ENCODE data around the gene PLEKHA7. TPM values are rescaled to one million over a fixed set of nuclear protein-coding genes. Genes with fewer than 3 reads are reported as not detected.

Gene PLEKHA7
- total and polyA plus RNA-seq, 2 experiments from 2014 or later, result 0.43 TPM; not detected in 1

GRCh38 chr11:16763746-16764145 lies 250.5 kb downstream of the PLEKHA7 start:
- TF ChIP-seq EZH2 (IDR thresholded peaks at IDR 0.05; ENCODE audit: insufficient read depth, poor library complexity, severe bottlenecking), result no peak
- TF ChIP-seq EZH2phosphoT487 (IDR thresholded peaks at IDR 0.05; ENCODE audit: insufficient read depth, low read depth), result no peak
- Histone ChIP-seq H3K4me2 (ENCODE audit: unreplicated experiment) (no peak overlapping the region), H3K9ac (no peak overlapping the region), H3K9me2 (ENCODE audit: insufficient read depth) (no peaks in the 10 kb centered on the region), H3K79me2 (ENCODE audit: insufficient read depth) (no peaks in the 10 kb centered on the region), H2AFZ (no peak overlapping the region), H3K36me3 (ENCODE audit: low read depth) (no peaks in the 10 kb centered on the region), H3K27me3 (replicated peaks; ENCODE audit: insufficient read depth) (0 out of 2 replicates have a peak, but pooled peaks cover 14% of the 10 kb centered on the region), H3K4me3 (no peak overlapping the region), H3F3A (ENCODE audit: insufficient read depth) (no peaks in the 10 kb centered on the region; the same call in 1 of the 2 replicates), H3K9me3 (ENCODE audit: low read depth) (no peaks in the 10 kb centered on the region), H3K27ac (no peak overlapping the region), H4K20me1 (ENCODE audit: insufficient read depth) (no peaks in the 10 kb centered on the region), H3K4me1 (ENCODE audit: insufficient read depth) (no peaks in the 10 kb centered on the region; the same call in 1 of the 2 replicates)
- WGBS, 2 experiments (ENCODE audit: low coverage in 1 of 2, low lambda C conversion rate in 2 of 2, missing lambda C conversion rate in 2 of 2), result 94 to 100% methylated on average over 1 of the region's 1 CpG
- no peak for DNase-seq
- in situ Hi-C loops (cut with MboI), result no loop called here

DNA sequence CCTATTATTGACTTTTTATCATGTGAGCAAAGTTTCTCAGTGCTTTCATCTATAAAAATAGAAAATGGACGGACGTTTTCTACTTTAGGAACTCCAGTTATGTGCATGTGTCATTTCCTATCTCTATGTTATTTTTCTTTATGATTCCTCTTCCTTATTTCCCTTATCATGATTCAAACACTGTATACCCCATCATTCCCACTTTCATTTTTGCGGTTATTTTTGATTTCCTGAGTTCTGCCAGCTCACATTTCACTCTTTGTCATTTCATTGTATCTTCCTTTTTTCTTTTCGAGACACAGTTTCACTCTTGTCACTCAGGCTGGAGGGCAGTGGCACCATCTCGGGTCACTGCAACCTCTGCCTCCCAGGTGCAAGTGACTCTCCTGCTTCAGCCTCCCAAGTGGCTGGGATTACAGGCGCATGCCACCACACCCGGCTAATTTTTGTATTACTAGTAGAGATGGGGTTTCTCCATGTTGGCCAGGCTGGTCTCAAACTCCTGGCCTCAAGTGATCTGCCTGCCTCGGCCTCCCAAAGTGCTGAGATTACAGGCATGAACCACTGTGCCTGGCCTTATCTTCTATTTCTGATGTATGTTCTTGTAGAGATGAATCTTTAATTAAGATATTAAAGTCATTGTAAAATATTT lies 254.2 kb downstream of the PLEKHA7 start:
- H3K4me1 ChIP-seq (ENCODE audit: insufficient read depth), result no peaks in the 10 kb centered on the region; the same call in 1 of the 2 replicates
- H3K79me2 ChIP-seq (ENCODE audit: insufficient read depth), result no peaks in the 10 kb centered on the region
- no peak overlapping the region for H3K4me3 ChIP-seq
- peaks cover 22% of the 10 kb centered on the region for H3K36me3 ChIP-seq (ENCODE audit: low read depth)
- TF ChIP-seq EZH2 (IDR thresholded peaks at IDR 0.05; ENCODE audit: insufficient read depth, poor library complexity, severe bottlenecking) (no peak), EZH2phosphoT487 (IDR thresholded peaks at IDR 0.05; ENCODE audit: insufficient read depth, low read depth) (no peak)
- no peak for DNase-seq
- in situ Hi-C loops (cut with MboI), result no loop called here
- no peak overlapping the region for H3K27ac ChIP-seq
- H3K27me3 ChIP-seq (replicated peaks; ENCODE audit: insufficient read depth), result no peaks in the 10 kb centered on the region
- H3K4me2 ChIP-seq (ENCODE audit: unreplicated experiment), result no peak overlapping the region
- H3F3A ChIP-seq (ENCODE audit: insufficient read depth), result peaks cover 17% of the 10 kb centered on the region
- no peaks in the 10 kb centered on the region for H3K9me3 ChIP-seq (ENCODE audit: low read depth)
- WGBS, 2 experiments (ENCODE audit: low coverage in 1 of 2, low lambda C conversion rate in 2 of 2, missing lambda C conversion rate in 2 of 2), result 84 to 85% methylated on average over 8 of the region's 8 CpGs
- no peaks in the 10 kb centered on the region for H4K20me1 ChIP-seq (ENCODE audit: insufficient read depth)
- H2AFZ ChIP-seq, result no peak overlapping the region
- H3K9ac ChIP-seq, result no peak overlapping the region
- no peaks in the 10 kb centered on the region for H3K9me2 ChIP-seq (ENCODE audit: insufficient read depth)

DNA sequence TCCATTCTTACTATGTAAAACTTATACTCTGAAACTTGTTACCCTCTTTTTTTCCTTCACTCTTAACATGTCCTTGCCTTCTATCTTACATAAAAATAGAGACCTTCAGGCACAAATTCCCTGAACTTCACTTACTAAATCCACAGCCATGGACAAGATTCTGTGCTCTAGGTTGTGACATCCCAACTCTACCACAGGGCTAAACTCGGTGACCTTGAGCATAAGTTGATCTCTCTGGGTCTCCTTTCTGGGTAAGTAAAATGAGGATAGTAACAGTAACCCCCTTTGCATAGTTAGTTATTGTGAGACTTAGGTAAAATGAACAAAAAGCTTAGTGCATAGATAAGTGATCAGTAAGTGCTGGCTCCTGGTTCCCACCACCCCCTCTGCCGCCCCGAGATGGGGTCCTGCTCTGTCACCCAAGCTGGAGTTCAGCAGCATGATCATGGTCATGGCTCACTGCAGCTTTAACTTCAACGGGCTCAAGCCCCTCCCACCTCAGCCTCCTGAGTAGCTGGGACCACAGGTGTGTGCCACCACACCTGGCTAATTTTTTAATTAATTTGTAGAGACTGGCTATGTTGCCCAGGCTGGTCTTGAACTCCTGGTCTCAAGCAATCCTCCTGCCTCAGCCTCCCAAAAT lies 255.7 kb downstream of the PLEKHA7 start:
- TF ChIP-seq EZH2 (IDR thresholded peaks at IDR 0.05; ENCODE audit: insufficient read depth, poor library complexity, severe bottlenecking) (no peak), EZH2phosphoT487 (IDR thresholded peaks at IDR 0.05; ENCODE audit: insufficient read depth, low read depth) (no peak)
- no peaks in the 10 kb centered on the region for H4K20me1 ChIP-seq (ENCODE audit: insufficient read depth)
- H3F3A ChIP-seq (ENCODE audit: insufficient read depth), result peaks cover 22% of the 10 kb centered on the region
- no peak for DNase-seq
- no peak overlapping the region for H3K9ac ChIP-seq
- no peaks in the 10 kb centered on the region; the same call in 1 of the 2 replicates for H3K4me1 ChIP-seq (ENCODE audit: insufficient read depth)
- in situ Hi-C loops (cut with MboI), result no loop called here
- 95 to 97% methylated on average over 4 of the region's 4 CpGs for WGBS, 2 experiments (ENCODE audit: low coverage in 1 of 2, low lambda C conversion rate in 2 of 2, missing lambda C conversion rate in 2 of 2)
- peaks cover 35% of the 10 kb centered on the region for H3K36me3 ChIP-seq (ENCODE audit: low read depth)
- no peaks in the 10 kb centered on the region for H3K27me3 ChIP-seq (replicated peaks; ENCODE audit: insufficient read depth)
- H3K4me2 ChIP-seq (ENCODE audit: unreplicated experiment), result no peak overlapping the region
- H3K9me2 ChIP-seq (ENCODE audit: insufficient read depth), result no peaks in the 10 kb centered on the region
- H3K27ac ChIP-seq, result no peak overlapping the region
- no peak overlapping the region for H3K4me3 ChIP-seq
- no peaks in the 10 kb centered on the region for H3K79me2 ChIP-seq (ENCODE audit: insufficient read depth)
- no peak overlapping the region for H2AFZ ChIP-seq
- H3K9me3 ChIP-seq (ENCODE audit: low read depth), result no peaks in the 10 kb centered on the region

DNA sequence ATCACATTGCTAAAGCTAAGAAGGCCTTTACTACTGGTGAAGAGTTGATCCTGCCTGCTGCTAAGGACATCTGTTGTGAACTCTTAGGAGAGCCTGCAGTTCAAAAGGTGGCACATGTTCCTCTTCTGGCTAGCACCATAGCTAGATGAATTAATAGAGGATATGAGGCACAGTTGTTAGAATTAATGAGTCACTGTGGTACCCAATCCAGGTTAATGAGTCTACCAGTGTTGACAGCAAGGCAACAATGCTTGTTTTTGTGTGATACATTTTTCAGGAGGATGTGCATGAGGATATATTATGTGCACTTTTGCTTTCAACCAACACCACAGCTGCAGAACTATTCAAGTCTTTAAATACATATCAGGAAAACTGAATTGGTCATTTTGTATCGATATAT lies 263.8 kb downstream of the PLEKHA7 start:
- Histone ChIP-seq H3K9me3 (ENCODE audit: low read depth) (no peaks in the 10 kb centered on the region), H3K4me1 (ENCODE audit: insufficient read depth) (no peaks in the 10 kb centered on the region), H3K79me2 (ENCODE audit: insufficient read depth) (peaks cover 48% of the 10 kb centered on the region), H3K9me2 (ENCODE audit: insufficient read depth) (no peaks in the 10 kb centered on the region), H4K20me1 (ENCODE audit: insufficient read depth) (0 out of 2 replicates have a peak, but pooled peaks cover 5% of the 10 kb centered on the region), H2AFZ (no peak overlapping the region), H3K27me3 (replicated peaks; ENCODE audit: insufficient read depth) (no peaks in the 10 kb centered on the region), H3F3A (ENCODE audit: insufficient read depth) (peaks cover 10% of the 10 kb centered on the region; the same call in 1 of the 2 replicates), H3K36me3 (ENCODE audit: low read depth) (peaks cover 93% of the 10 kb centered on the region), H3K4me2 (ENCODE audit: unreplicated experiment) (no peak overlapping the region), H3K4me3 (no peak overlapping the region), H3K27ac (no peak overlapping the region), H3K9ac (no peak overlapping the region)
- in situ Hi-C loops (cut with MboI), result no loop called here
- no peak for TF ChIP-seq EZH2 (IDR thresholded peaks at IDR 0.05; ENCODE audit: insufficient read depth, poor library complexity, severe bottlenecking)
- no peak for TF ChIP-seq EZH2phosphoT487 (IDR thresholded peaks at IDR 0.05; ENCODE audit: insufficient read depth, low read depth)
- no peak for DNase-seq
- 44 to 55% methylated on average over 1 of the region's 1 CpG for WGBS, 2 experiments (ENCODE audit: low coverage in 1 of 2, low lambda C conversion rate in 2 of 2, missing lambda C conversion rate in 2 of 2)
